ENCODE data around the gene NACC2.

NACC2 gene

GRCh38 chr9:135994501-135995192 lies 100.4 kb downstream of the NACC2 start:
- no peak for DNase-seq (ENCODE audit: low read depth, low spot score)

GRCh38 chr9:135993765-135994500 lies 101.2 kb downstream of the NACC2 start:
- DNase-seq (ENCODE audit: low read depth, low spot score), result no peak

GRCh38 chr9:135993409-135993742 lies 101.7 kb downstream of the NACC2 start:
- no peak for DNase-seq (ENCODE audit: low read depth, low spot score)

DNA sequence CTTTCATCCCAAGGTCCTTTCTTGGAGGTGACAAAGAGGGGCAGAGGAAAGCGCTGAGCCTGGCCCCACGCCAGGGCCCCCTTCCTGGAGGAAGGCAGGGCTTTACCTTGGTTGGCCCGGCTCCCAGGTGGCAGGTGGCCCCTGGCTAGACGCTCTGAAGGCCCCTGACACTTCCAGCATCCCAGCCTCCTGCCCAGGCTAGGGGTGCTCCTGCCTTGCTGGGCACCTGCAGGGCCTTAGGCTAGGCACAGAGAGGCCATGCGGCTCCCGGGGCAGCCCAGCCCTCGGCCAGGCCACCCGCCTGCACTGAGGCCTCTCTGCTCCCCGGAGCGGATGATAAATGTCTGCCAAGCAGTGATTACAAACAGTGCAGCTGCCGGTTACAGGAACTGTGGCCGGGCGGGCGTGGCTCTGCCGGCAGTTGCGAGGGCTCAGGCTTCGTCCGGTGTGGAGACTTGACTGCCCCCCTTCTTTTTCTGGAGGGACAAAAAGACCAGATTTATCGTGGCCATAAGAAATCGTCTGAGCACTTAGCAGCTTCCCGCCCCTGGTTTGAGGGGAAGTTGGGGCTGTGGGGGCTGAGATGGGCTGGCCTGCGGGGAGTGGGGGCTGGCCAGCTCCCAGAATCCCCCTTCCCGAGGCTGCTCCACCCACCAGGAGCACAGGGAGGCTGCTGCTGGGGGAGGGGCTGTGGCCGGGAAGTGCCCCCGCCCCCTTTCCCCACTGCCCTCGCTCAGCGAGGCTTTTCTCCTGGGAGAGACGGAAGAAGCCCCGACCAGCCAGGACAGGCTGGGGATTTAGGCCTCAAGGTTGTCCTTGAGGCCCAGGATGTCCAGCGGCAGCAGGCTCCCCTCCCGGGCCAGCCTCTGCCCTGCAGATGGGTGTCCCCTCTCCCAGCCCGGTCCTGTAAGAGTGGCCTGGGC lies 102.3 kb downstream of the NACC2 start:
- DNase-seq (ENCODE audit: low read depth, low spot score), result no peak

GRCh38 chr9:135991771-135992170 lies 103.3 kb downstream of the NACC2 start:
- no peak for DNase-seq (ENCODE audit: low read depth, low spot score)

GRCh38 chr9:135990468-135991429 lies 104.3 kb downstream of the NACC2 start:
- DNase-seq (ENCODE audit: low read depth, low spot score), result no peak

DNA sequence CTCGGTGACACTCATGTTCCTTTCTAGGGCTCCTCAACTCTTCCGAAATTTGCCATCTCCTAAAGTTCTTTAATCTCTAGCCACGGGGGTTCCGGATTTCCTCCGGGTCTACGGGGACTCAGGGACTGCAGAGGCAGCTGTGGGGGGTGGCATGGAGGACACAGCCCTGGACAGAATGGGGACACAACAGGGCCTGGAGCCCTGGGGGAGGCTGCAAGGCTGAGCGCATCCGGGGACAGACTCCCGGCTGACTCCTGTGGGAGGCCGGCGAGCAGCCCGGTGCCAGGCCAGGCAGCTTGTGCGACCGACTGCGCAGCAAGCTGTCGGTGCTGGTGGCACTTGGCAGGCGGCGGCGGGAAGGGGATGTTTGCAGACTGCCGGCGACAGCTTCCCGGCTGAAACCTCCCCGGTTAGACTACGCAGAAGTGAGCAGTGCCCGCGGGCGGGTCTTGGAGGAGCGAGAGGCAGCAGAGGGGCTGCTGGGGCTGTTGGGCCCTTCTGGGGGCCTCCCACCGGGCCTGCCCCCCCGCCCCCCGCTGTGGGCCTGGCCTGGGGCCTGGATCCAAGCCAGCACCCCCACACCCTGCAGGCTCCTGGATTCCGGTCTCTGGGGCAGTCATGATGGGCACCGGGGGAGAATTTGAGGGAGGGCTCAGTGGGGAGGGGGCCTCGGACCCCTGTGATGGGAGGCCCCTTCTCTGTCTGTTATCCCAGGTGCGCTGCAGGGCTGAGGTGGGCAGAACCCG lies 105.2 kb downstream of the NACC2 start:
- DNase-seq (ENCODE audit: low read depth, low spot score), result no peak

DNA sequence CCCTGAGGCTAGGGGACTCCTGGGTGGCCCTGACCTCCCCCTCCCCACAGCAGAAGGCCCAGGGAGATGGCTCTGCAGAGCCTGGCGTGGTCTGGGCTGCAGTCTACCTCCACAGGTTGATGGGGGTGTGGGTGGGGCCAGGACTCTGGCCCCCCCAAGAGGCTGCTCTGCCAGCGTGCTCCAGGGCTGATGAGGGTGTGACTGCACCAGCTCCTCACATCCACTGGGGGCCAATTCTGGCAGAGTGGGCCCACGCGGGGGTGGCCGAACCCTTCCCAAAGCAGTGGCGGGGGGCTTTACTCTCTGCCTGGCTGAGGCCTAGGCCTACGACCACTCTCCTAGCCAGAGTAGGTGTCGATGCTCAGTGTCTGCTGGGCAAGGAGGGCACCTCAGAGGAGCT lies 105.9 kb downstream of the NACC2 start:
- no peak for DNase-seq (ENCODE audit: low read depth, low spot score)

DNA sequence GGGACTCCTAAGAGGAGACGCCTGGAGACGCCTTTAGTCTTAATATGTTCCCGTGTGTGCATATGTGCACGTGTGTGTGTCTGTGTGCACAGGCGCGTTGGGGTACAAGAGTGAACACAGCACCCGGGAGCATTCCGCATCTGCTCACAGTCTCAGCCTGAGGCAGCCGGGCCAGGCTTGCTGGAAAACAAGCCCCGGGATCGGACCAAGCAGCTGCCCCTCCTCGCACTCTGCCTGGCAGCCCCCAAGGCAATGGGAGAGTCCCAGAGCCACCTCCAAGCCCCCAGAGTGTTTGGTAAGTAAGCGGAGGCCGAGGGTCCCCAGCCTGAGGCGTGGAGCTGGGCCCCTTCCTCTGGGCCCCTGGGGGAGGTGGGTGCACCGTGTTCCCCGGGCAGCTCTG lies 106.6 kb downstream of the NACC2 start:
- DNase-seq (ENCODE audit: low read depth, low spot score), result no peak

DNA sequence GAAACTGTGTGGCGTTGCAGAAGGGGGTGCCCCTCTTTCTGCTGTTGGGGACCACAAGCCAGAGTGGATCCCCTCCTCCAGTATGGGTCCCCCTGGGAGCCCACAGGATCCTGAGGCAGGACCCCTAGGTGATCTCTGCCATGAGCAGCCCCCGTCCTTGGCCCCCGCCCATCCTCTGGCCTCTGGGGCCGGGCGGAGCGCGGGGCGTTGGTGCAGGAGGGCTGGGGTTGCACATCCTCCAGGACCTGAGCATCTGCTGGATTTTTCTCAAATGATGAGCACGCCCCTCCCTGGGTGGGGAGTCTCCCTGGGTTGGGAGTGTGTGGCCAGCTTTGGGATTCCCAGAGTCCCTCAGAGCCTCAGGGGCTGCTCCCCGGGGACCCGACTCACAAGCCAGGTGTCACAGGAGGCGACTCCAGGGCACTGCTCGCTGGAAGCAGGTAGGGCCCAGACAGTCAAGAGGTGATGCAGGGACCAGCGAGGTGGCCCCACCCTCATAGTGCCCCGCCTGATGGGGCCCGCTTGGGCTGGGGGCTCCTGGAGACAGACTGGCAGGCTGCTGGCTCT lies 107.2 kb downstream of the NACC2 start:
- no peak for DNase-seq (ENCODE audit: low read depth, low spot score)

GRCh38 chr9:135986605-135987004 lies 108.5 kb downstream of the NACC2 start:
- no peak for DNase-seq (ENCODE audit: low read depth, low spot score)

- no peak for DNase-seq (ENCODE audit: low read depth, low spot score)
Measured at GRCh38 chr9:135985889-135986288, 109.2 kb downstream of the NACC2 start.

GRCh38 chr9:135985459-135985774 lies 109.7 kb downstream of the NACC2 start:
- DNase-seq (ENCODE audit: low read depth, low spot score), result no peak

GRCh38 chr9:135984072-135984710 lies 110.9 kb downstream of the NACC2 start:
- DNase-seq (ENCODE audit: low read depth, low spot score), result no peak

- no peak for DNase-seq (ENCODE audit: low read depth, low spot score)
Measured at GRCh38 chr9:135983208-135984071, 111.6 kb downstream of the NACC2 start.

- no peak for DNase-seq (ENCODE audit: low read depth, low spot score)
Measured at GRCh38 chr9:135982499-135983207, 112.4 kb downstream of the NACC2 start.

GRCh38 chr9:135980926-135981630 lies 114.0 kb downstream of the NACC2 start:
- DNase-seq (ENCODE audit: low read depth, low spot score), result no peak

All from brain pericyte (primary cell).